ENCODE results near the gene INSC.

INSC gene

DNA sequence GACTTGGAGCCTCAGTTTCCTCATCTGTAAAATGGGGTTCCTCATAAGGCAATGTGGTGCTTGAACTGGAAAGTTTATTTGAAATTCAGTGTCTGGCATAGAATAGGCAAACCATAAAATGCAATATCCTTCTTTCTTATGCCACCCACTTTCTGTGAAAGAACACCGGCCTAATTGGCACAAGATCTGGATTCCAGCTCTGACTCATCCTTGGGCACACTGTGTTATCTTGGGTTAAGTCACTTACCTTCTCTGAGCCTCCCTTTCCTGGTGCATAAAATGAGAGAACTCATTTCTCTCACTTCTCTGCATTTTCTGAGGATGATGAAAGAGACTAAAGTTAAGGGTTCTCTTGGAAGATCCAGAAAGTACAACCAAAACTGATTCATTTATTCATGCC, 5.1 kb downstream of the INSC start:
- TF ChIP-seq, protein P1, sequence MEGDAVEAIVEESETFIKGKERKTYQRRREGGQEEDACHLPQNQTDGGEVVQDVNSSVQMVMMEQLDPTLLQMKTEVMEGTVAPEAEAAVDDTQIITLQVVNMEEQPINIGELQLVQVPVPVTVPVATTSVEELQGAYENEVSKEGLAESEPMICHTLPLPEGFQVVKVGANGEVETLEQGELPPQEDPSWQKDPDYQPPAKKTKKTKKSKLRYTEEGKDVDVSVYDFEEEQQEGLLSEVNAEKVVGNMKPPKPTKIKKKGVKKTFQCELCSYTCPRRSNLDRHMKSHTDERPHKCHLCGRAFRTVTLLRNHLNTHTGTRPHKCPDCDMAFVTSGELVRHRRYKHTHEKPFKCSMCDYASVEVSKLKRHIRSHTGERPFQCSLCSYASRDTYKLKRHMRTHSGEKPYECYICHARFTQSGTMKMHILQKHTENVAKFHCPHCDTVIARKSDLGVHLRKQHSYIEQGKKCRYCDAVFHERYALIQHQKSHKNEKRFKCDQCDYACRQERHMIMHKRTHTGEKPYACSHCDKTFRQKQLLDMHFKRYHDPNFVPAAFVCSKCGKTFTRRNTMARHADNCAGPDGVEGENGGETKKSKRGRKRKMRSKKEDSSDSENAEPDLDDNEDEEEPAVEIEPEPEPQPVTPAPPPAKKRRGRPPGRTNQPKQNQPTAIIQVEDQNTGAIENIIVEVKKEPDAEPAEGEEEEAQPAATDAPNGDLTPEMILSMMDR (conservative IDR thresholded peaks at IDR 0.05), result no peak
- TF ChIP-seq ZFX (IDR thresholded peaks at IDR 0.05), result no peak
- H3K27ac ChIP-seq, result no peak overlapping the region

DNA sequence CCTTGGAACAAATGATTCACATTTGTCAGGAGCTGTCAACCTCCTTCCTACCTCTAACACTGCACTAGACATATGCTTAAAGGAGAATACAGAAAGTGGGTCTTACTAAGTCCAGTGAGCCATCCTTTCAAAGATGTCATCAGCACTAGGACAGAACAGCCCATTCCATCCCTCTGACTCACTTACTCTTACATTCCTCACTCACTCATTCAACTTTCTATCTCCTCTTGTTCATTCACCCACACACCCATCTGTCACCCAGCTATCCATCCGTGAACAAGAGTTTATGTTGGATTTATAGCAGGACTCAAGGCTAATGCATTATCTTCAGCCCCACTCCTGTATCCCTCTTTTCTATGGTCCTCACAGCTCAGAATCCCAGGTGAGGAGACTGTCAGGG, 9.1 kb downstream of the INSC start:
- H3K27ac ChIP-seq, result no peak overlapping the region
- TF ChIP-seq, protein P1 (conservative IDR thresholded peaks at IDR 0.05), result no peak
- TF ChIP-seq ZFX (IDR thresholded peaks at IDR 0.05), result no peak

DNA sequence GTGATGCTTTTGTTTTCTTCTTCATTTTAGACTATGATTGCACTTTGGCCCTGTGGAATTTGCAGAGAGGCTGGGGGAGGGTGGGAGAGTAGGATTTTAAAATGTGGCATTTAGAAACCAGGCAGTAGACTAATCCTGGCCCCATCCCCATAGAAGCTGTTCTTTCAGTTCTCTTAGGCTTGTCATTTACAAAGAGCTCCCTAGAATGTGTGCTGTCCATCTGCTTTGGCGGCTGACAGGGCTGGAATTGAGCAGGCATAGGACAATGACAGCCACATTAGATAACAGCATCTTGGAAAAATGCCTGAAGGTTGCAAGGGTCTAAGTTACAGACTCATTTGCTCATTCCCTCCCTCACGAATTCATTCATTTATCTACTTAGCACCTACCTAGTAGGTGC, 9.8 kb downstream of the INSC start:
- TF ChIP-seq, protein P1 (conservative IDR thresholded peaks at IDR 0.05), result no peak
- H3K27ac ChIP-seq, result no peak overlapping the region

DNA sequence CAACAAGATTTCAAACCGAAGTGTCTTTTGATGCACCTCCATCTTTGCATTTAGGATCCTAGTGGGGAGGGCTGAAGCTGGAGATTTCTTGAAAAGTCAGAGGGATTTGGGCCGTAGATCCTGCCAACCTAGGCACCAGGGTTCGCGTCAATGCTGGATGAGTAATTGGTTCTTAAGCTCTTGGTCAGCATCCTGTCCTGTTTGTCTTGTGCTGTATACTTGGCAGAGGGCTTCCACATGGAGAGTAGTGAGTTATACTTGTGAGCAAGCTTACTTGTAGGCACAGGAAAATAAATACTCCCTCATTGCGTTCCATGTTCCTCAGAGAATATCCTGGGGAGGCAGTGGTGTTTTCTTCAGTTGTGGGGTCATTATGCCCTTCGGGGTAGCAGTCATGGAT, 12.6 kb downstream of the INSC start:
- H3K27ac ChIP-seq, result no peak overlapping the region

DNA sequence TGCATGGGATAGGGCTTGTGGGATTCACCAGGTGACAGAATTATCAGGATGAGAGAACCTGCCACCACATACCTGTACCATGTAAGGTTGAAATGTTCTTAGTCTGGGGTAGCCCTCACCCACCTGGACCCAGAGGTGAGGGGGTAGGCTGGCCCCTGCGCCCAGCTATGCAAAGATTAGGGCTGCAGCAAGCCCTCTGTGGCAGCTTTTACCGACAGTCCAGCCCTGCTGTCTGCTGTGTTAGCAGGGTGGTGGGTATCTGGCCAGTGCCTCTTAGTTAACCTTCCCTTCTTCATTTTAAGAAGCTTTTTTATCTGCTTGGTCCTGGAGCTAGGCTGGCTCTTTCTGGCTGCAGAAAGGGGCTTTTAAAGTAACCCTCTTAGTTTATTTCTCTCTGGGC, 13.9 kb downstream of the INSC start:
- H3K27ac ChIP-seq, result no peak overlapping the region
- TF ChIP-seq, protein P1 (conservative IDR thresholded peaks at IDR 0.05), result no peak
- no peak for TF ChIP-seq ZFX (IDR thresholded peaks at IDR 0.05)

More for the DNA sequence above, 12.6 kb downstream of the INSC start:
- no peak for TF ChIP-seq ZFX (IDR thresholded peaks at IDR 0.05)
- TF ChIP-seq, protein P1 (conservative IDR thresholded peaks at IDR 0.05), result no peak

DNA sequence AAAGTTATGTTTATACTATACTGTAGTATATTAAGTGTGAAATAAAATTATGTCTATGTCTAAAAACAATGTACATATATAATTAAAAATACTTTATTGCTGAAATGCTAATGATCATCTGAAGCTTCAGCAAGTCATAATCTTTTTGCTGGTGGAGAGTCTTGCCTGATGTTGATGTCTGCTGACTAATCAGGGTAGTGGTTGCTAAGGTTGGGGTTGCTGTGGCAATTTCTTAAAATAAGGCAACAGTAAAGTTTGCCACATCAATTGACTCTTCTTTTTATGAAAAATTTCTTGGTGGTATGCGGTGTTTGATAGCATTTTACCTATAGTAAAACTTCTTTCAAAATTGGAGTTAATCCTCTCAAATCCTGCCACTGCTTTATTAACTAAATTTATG, 21.4 kb downstream of the INSC start:
- no peak overlapping the region for H3K27ac ChIP-seq
- TF ChIP-seq, protein P1 (conservative IDR thresholded peaks at IDR 0.05), result no peak
- no peak for TF ChIP-seq ZFX (IDR thresholded peaks at IDR 0.05)

DNA sequence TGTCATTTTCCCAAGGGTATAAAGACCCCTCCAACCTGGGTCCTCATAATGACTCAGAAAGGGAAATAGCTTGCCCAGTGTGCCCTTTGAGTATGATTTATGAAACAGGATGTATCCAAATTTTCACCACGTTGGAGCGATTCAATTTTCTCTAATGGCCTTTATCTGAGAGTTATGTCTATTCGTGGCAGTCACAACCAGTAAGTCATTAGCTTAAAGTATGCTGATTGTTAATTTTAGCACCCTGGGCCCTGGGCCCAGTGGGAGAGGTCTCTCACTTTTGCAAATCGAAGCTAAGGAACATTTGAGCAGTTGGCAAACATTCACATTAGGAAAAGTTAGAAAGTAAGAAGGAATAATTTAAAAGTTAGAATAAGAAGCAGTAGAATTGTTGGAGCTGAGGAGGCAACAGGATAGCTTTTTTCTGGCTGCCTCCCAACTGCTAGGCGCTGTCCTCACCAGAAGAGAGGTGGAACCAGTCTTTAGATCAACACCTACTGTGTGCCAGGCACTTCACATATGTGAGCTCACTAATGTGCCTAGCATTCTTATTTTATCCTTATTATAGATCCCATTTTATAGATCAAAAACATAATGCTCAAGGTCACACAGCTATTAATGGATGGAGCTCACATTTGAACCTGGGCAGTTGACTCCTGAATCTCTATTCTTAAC, 24.5 kb downstream of the INSC start:
- H3K27ac ChIP-seq, result no peak overlapping the region
- TF ChIP-seq ZFX (IDR thresholded peaks at IDR 0.05), result no peak
- TF ChIP-seq, protein P1 (conservative IDR thresholded peaks at IDR 0.05), result no peak
